Measurements from ENCODE around the gene FMN1. TPM values are rescaled to one million over a fixed set of nuclear protein-coding genes. Genes with fewer than 3 reads are reported as not detected.

FMN1 gene
- polyA plus RNA-seq, 1 donor from 2014 or later: 0.40 TPM

- Histone ChIP-seq H3K79me2 (replicated peaks; ENCODE audit: insufficient read depth, low read length) (no peaks in the 10 kb centered on the region), H2AFZ (ENCODE audit: low read depth, low read length) (no peak overlapping the region), H3K4me3 (ENCODE audit: low read length) (no peak overlapping the region), H3K9me3 (ENCODE audit: low read length) (no peaks in the 10 kb centered on the region), H3K4me2 (ENCODE audit: low read length) (no peak overlapping the region), H3K9ac (ENCODE audit: low read length) (no peak overlapping the region), H3K36me3 (ENCODE audit: insufficient read depth, low read length) (no peaks in the 10 kb centered on the region), H3K27ac (ENCODE audit: low read length) (no peak overlapping the region), H3F3A (ENCODE audit: insufficient read depth, low read length, poor library complexity, severe bottlenecking) (no peaks in the 10 kb centered on the region), H3K27me3 (ENCODE audit: insufficient read depth, low read depth, low read length) (no peaks in the 10 kb centered on the region), H4K20me1 (ENCODE audit: insufficient read depth) (no peaks in the 10 kb centered on the region), H3K9me2 (ENCODE audit: insufficient read depth, low read length) (no peaks in the 10 kb centered on the region)
- TF ChIP-seq RAD21 (conservative IDR thresholded peaks at IDR 0.05): no peak
- TF ChIP-seq TAF1 (IDR thresholded peaks at IDR 0.05; ENCODE audit: low read depth): no peak
- no peak for TF ChIP-seq REST (IDR thresholded peaks at IDR 0.05; ENCODE audit: borderline replicate concordance)
- no peak for TF ChIP-seq CTCF (IDR thresholded peaks at IDR 0.05; ENCODE audit: poor library complexity, severe bottlenecking)
- no peak for TF ChIP-seq SMC3 (conservative IDR thresholded peaks at IDR 0.05; ENCODE audit: poor library complexity)
- TF ChIP-seq EP300 (conservative IDR thresholded peaks at IDR 0.05; ENCODE audit: poor library complexity, severe bottlenecking): no peak
Observed at GRCh38 chr15:32859251-32859650, 335.3 kb downstream of the FMN1 start.

GRCh38 chr15:32857732-32858131, 336.8 kb downstream of the FMN1 start:
- H3F3A ChIP-seq (ENCODE audit: insufficient read depth, low read length, poor library complexity, severe bottlenecking): no peaks in the 10 kb centered on the region
- H3K4me3 ChIP-seq (ENCODE audit: low read length): no peak overlapping the region
- no peaks in the 10 kb centered on the region for H3K9me2 ChIP-seq (ENCODE audit: insufficient read depth, low read length)
- no peaks in the 10 kb centered on the region for H4K20me1 ChIP-seq (ENCODE audit: insufficient read depth)
- TF ChIP-seq CTCF (IDR thresholded peaks at IDR 0.05; ENCODE audit: poor library complexity, severe bottlenecking) (no peak), EP300 (conservative IDR thresholded peaks at IDR 0.05; ENCODE audit: poor library complexity, severe bottlenecking) (no peak), RAD21 (conservative IDR thresholded peaks at IDR 0.05) (no peak), MXI1 (conservative IDR thresholded peaks at IDR 0.05; ENCODE audit: poor library complexity, severe bottlenecking) (no peak), SMC3 (conservative IDR thresholded peaks at IDR 0.05; ENCODE audit: poor library complexity) (no peak), POLR2AphosphoS5 (IDR thresholded peaks at IDR 0.05) (no peak), TAF1 (IDR thresholded peaks at IDR 0.05; ENCODE audit: low read depth) (no peak), REST (IDR thresholded peaks at IDR 0.05; ENCODE audit: borderline replicate concordance) (no peak), EZH2 (IDR thresholded peaks at IDR 0.05; ENCODE audit: borderline replicate concordance, insufficient read depth, low read length, poor library complexity, severe bottlenecking) (no peak)
- H3K36me3 ChIP-seq (ENCODE audit: insufficient read depth, low read length): no peaks in the 10 kb centered on the region
- no peaks in the 10 kb centered on the region for H3K27me3 ChIP-seq (ENCODE audit: insufficient read depth, low read depth, low read length)
- no peak overlapping the region for H3K9ac ChIP-seq (ENCODE audit: low read length)
- H3K4me2 ChIP-seq (ENCODE audit: low read length): no peak overlapping the region
- H2AFZ ChIP-seq (ENCODE audit: low read depth, low read length): no peak overlapping the region
- H3K9me3 ChIP-seq (ENCODE audit: low read length): no peaks in the 10 kb centered on the region
- H3K79me2 ChIP-seq (replicated peaks; ENCODE audit: insufficient read depth, low read length): no peaks in the 10 kb centered on the region
- H3K27ac ChIP-seq (ENCODE audit: low read length): no peak overlapping the region
